GM21515 (cell line): ENCODE data around the gene POU2F1.
A peak's percentile ranks its signal among the peaks of the same experiment; 100 is the strongest.

Source experiments
- ATAC-seq: cut with Tn5 transposase; IDR thresholded peaks from one replicate; pipeline ENCODE4 v1.9.1; 2021; ENCODE audit not compliant: unreplicated experiment

The POU2F1 gene

DNA sequence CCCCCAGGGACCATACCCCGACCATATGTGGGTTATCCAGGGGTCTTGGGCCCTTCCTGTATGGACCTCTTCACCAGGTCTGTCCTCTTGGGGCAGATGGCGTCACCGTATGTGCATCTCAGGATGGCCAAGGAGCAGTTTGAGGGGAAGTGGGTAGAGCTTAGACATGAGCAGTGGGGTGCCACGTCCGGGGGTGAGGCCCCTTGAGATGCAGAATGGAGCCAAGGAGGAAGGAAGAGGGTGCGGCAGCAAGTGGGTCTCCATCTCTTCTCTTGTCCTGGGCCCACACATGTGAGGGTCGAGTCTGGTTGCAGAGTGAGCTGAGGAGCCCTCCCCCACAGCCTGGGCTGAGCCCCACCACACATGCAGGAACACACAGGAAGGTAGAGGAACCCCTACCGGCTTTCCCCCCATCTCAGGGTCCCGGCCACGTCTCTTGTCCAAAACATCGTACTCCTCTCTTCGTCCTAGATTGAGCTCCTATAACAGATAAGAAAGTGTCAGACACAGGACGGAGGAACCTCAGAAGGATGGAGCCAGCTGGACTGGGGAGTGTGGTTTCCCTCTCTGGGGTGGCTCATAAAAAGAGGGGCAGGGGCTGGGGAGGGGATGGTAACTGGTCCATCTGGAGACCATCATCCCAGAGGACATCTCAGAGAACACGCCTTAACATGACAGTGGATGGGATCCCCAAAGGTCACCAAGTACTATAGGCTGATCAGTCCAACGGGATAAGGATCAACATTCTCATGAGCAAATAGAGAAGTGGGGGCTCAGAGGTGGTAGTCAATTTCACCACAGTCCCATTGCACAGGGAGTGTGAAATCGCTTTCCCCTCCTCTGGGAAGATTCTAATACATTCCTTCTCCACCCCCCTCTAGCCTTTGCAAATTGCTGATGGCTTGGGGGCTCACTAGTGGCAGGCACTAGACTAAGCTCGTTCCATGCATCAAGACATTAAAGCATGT is 217.8 kb downstream of the POU2F1 start:
- no peak for ATAC-seq

DNA sequence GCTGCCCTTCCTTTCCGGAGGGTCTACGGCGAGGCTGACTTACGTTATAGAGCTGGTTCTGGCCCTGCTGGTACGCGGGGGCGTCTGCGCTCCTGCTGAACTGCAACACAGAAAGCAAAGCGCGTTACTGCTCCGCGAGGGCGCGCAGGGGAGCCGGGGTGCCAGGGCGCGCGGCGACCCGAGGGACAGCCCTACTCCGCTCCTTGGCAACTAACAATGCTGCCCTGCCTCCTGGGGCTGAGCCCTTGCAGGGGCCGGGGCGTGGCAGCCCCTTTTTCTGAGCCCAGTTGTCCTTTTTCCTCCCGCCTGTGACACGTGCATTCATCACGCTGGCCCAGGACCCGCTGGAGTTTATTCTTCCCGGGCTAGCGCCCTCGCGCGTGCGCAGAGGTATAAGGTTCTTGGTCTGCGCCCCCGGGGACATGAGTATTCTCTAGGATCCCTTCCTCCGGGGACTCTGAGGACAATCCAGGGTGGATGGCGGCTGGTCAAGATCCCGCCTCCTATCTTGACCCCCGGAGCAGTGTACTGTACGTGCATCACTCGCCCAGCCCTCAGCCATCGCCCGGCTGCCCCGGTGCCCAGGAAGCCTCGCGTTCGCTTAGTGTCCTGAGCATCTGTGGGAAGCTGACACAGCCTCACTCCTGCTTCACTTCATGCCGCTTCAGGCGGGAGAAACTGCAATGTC is 218.8 kb downstream of the POU2F1 start:
- no peak for ATAC-seq

DNA sequence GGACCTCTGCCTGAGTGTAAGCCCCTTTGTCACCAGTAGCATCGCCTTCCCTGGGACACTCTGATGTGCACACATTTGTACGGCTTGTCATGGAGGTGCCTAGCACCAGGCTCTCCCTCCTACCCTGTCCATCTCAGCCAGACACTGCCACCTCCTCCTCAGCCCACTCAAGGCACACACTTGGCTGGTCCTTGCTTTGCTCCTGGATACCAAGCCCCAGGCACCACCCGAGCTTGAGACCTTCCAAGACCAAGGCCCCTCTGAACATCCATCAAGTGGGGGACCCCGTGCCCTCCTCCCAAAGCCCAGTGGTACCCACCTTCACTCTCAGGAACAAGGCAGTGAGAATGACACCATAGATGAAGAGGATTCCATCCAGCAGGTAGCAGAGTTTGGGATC is 219.7 kb downstream of the POU2F1 start:
- no peak for ATAC-seq

DNA sequence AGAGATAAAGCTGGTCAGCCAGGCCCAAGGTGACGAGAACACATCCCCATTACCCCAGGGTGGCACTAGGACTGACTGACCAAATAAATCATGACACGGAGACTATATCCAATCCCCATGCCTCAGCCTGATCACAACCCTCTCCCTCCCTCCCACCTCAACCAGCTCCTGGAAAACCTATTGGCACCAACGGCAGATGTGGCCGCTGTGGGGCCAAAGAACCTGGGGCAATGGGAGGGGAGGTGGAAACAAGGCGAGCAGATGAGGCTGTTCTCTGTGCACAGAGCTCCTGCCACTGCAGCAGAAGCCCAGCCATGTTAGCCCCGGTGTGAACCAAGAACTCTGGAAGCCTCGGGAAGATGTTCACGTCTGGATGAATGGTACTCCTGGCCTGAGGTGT is 220.1 kb downstream of the POU2F1 start:
- ATAC-seq, result no peak

DNA sequence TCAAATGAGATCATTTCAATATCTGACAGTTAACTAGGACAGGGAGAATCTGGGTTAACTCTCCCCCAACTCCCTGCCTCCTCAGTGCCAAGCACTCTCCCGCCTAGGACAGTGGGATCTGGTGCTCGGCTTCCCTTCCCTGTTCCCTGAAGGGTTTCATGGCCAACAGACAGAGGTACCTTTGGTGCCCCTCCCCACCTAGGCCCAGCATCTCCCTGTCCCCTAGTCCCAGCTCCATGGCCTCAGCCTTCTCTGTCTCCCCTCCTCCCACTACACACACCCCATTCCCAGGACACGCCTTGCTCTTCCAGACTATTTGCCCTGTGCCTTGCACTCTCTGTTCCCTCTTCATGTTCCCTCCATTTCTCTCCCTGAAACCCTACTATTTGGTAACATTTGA is 220.5 kb downstream of the POU2F1 start:
- no peak for ATAC-seq

DNA sequence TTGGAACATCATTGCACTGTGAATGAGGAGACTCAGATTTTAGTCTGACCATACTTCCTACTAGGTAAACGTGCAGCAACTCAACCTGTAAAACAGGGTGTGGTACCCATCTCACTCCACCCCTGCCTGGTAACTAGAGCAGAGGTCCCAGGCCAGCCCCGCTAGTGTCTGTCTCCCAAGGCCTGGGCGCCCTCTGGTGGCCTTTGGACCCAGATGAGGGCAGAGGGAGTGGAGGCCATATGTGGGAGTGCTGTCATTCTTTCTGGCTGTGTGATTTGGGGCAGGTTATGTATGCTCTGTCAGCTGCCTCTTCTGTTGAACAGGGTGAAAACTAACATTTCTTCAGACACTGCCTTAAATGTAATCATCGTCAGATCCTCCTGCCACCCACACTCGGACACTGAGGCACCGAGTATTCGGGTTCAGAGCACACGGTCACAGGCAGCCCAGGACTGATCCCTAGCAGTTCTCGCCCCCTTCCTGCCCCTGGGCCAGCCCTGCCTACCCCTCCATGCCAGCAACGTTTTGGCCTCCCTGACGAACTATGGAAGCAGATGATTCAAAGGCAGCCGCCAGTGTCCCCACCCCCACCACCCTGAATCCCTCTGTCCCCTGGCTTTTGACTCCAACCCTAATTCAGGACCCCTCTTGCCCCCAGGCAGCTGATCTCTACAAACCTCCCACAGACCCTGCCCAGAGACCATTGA is 221.6 kb downstream of the POU2F1 start:
- peak; percentile 80 for ATAC-seq

DNA sequence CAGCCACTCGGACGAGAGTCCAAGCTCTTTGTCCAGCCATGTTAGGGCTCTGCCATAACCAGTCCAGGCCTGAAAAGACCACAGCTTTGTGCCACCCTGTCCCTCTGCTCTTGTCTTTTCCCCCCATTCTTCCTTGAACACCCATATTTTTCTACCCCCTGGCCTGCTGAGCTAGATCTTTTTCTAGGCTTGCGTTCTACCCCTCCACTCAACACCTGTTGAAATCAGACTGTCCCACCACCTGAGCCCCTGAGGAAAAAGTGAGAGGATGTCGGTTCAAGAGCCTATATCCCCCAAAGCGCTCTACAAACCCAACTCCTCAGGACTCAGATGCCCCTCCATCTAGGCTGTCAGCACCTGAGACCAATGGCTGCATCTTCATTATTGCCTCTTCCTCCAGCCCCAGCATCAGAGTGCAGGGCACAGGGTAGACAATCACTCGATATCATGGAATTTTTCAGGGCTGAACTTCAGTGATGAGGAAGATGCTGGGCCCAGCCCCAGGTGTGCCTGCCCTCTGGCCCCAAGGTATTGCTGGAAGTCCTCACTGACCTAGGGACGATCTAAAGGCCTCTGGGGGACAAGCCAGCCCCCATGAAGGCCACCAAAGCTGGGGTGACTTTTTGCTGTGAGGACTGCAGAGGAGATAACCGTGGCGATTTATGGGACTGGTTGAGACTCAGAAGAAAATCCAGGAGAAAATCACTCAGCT is 222.3 kb downstream of the POU2F1 start:
- no peak for ATAC-seq

DNA sequence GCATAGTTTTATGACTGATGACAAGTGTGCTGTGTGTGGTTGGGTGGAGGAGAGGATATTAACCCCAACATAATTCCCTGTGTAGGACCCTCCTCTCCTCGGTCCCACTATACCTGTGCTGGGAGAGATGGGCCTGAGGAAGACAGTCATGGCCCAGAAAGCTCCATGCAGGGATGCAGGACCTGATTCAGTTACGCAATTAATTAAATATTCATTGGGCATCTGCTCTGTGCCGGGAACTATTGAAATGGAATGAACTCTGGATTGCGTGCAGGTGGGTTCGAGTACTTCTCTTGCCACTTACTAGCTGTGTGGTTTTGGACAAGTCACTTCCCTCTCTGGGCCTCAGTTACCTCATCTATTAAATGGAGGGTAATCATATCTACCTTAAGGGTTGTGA is 223.1 kb downstream of the POU2F1 start:
- no peak for ATAC-seq

DNA sequence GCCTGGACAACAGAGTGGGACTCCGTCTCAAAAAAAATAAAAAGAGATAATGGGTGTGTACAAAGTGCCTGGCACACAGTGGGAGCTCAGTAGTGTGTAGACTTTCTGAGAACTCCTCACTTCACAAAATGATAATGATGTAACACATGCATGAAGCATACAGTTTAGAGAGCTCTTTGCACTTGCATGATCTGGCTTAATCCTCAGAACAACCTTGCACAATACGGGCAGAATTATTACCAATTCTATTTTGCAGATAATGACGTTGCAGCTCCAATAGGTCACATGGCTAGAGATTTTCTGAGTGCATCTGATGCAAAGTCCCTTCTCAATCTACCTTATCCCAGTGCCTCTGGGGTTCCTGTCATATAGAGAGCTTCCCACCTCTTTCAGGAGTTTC is 226.3 kb downstream of the POU2F1 start:
- ATAC-seq, result no peak

DNA sequence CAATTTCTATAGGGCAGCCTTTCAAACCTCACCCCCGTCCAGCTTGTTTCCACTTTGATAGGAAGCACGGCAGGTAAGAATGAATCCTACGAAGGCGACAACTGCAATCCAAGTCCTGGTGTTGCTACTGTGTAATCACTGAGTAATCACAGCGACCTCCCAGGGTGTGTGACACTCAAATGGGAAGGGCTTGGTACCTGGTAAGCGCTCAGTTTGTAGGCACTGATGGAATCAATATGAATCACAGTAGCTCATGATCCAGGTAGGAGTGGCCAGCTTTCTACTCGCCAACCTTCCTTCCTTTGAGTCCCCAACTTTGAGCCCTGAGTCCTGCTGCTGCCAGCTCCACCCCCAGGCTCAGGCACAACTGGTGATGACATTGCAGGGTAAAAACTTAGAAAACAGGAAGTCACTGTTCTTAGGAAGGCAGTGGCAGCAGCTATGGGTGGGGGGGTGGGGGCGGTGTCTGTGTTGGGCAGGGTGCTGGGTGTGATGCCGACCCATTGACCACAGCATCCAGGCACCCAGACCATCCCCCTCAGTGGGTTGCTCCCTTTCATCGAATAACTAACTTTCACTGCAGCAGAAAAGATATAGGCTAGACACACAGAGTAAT is 226.9 kb downstream of the POU2F1 start:
- ATAC-seq, result no peak

DNA sequence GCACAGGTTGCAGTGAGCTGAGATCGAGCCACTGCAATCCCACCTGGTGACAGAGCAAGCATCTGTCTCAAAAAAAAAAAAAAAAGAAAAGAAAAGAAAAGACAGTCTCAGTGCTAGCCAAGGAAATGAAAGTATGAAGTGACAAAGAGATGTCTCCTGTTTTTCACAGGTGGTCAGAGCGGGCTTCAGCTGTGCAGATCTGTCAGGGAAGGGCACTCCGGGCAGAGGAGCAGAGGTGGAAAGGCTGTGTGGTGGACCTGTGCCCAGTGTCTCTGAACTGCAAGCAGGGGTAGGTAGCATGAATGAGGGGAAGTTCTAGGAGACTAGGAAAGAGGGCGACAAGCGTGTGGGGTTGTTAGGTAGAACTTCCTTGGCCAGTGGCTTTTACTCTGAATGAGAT is 230.2 kb downstream of the POU2F1 start:
- ATAC-seq, result no peak

DNA sequence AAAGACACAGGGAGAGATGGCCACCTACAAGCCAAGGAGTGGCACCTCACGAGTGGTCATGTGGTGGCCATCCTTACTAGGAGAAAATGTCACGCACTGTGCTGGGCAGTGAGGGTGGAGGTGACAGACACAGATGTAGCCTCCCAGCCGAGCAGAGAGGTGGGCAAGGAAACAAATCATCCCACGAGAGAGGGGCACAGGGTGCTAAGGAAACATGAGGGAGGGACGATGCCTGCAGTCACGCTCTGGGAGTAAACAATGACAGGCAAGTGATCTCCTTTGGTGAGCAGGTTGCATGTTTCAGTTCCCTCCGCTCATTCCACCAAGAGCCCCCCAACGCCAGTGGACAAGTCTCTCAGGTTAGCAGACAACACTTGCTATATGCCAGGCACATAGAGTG is 231.8 kb downstream of the POU2F1 start:
- no peak for ATAC-seq

DNA sequence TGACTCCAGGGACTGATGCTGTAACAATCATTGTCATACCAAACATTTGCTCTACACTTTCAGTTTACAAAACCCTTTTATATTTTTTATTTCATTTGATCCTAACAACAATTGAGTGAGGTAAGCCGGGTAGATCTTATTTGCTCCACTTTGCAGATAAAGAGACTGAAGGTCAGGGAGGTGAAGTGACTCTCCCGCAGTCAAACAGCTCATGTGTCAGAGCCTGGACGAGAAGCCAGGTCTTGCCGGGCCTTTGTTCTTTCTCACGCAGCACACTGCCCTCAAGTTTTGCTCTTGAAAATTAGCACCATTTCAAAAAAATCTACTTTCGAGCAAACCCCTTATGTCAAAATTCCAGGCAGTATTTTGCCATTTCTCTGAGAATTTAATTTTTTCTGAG is 232.4 kb downstream of the POU2F1 start:
- no peak for ATAC-seq

DNA sequence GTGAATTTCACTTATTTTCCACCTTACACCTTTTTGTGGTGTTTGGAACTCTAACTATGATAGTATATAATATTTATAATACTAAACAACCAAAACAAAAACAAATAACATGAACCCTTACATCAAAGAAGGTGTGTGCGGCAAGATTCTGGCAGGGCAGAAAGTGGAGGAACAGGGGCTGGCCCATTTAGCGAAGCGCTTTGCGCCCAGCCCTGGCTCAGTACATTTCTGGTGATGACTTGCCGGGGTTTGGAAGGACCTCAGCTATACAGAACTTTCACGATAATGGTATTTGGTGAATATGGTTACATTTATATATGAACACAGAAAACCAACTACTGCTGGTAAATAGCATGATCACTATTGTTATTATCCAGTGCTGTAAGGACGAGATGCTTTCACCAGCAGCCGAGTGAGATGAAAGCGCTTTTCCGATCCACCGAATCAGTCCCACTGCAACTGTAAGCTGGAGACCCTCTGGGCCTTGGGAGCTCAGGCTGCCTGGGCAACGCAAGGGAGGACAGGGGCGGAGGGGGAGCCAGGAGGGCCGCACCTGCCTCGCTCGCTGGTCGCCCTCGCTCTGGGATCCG is 233.7 kb downstream of the POU2F1 start:
- ATAC-seq, result no peak

DNA sequence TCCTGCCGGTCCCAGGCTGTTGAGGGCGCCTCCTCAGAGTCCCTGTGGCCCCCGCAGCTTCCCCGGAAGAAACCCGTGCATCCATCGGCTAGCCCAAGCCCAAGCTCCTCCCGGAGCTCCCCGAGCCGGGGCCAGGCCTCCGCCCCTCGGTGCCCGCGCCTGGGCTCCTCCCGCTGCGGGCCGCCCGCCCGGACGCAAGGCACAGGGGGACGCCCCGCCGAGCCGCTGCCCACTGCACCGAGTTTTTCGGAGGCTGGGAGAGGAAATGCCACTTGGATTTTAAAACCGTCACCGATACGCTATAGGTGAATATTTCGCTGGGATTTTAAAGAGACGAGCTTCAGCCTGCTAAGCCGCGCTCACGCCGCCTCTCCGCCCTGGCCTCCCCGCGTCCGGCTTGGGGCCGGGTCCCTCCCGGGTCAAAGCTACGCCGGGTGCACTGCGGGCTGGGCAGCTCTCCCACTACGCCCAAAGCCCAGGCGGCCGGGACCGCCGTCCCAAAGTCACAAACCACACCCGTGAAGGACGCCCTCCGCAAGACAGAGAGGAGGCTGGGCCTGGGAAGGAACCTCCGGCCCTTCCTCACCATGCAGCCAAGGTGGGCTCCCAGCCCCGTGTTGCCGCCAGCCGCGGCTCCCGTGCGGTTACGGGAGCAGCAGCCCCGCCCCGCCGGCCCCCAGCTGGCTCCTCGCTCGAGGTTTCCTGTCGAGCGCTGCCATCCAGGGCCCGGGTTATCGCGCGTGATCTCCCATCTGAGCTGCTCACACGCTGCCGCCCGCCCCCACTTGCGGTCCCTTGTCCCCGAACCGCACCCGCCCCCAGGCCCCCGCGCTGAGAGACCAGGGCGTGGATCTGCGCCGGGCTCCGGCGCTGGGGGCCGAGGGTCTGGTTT is 234.5 kb downstream of the POU2F1 start:
- ATAC-seq, result peak; percentile 65

DNA sequence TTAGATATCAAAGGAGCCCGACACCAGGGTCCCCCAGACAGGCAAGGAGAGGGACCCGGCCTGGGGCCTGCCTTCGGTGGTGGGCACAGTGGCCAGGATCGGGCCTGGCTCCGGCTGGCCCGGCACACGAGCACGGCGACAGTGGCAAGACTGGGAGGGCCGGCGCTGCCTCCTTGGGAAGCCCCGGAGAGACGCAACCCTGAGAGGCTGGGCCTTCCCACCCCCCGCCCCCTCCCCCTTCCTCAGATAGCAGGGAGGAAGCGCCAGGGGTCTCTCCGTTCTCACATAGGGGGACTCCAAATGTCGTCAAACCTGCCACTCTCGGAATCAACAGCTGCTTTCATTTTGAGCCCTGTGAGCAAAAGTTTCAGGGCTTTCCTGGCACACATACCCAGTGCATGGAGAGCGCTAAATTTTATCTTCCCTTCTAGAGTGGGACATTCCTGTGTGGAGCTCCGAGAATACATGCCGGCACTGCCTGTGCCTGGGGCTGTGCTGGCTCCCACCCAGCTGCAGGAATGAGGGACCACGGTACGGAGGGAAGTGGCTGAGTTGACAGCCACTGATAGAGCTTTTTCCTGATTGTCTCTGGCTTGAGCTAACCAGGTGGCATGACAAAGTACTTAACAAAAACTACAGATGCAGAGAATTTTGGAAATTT is 235.2 kb downstream of the POU2F1 start:
- ATAC-seq, result peak; percentile 29

DNA sequence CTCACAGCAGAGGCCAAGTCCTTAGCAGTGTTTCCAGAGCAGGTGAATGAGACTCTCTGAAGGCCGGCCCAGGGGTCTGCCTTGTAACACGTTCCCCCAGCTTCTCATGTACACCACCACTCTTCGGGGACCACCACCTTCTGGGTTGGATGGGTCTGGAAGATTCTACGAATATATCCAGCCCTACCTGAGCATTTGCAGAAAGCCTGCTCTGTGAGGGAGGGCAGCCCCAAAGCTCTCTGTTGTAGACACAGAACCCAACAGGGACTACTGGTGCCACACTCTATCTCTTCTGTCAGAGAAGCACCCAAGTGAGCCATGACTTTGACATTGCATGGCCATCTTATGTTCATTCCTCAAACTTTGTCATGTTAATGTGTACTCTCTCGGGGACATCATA is 235.8 kb downstream of the POU2F1 start:
- no peak for ATAC-seq

DNA sequence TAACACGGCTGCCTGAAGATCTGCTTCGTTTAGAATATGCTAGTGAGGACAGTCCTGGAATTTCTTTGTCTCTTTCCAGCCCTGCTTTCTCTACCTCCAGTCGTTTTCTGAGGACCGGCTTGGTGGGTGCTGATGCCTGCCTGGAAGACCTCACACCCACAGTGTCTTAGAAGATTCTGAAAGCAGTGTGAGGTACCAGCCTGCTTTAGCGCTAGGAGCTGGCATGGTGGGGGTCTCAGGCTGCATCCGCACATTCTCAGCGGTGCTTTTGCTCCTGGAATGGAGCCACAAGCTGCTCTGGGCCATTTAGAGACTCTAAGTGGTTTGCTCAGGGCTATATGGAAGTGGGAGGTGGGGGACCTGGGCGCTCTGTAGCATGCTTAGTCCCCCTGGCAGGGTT is 236.2 kb downstream of the POU2F1 start:
- no peak for ATAC-seq
